Hepatocyte (in vitro differentiated cells): Measurements from ENCODE around the gene GMNN.
"Not testable (repeated sequence)": the region's sequence is repeated elsewhere in the genome, so short reads cannot be mapped to it uniquely, and the experiment has no call there.

ENCODE experiments used
- EZH2phosphoT487 ChIP-seq: fragments of 200-600 bp; sonication (generic); IDR thresholded peaks from one replicate; pipeline ENCODE4 v1.6.1; 2018; ENCODE audit warnings: antibody characterized with exemption, mild to moderate bottlenecking, low read depth, moderate library complexity; ENCODE audit not compliant: unreplicated experiment, severe bottlenecking
- TF ChIP-seq, protein P1 (sequence below): fragments of 200-600 bp; sonication (generic); IDR thresholded peaks from 2 replicates; pipeline ENCODE4 v1.5.1; 2016; ENCODE audit warnings: antibody characterized with exemption, mild to moderate bottlenecking; ENCODE audit not compliant: poor library complexity

- TF ChIP-seq, protein P1, sequence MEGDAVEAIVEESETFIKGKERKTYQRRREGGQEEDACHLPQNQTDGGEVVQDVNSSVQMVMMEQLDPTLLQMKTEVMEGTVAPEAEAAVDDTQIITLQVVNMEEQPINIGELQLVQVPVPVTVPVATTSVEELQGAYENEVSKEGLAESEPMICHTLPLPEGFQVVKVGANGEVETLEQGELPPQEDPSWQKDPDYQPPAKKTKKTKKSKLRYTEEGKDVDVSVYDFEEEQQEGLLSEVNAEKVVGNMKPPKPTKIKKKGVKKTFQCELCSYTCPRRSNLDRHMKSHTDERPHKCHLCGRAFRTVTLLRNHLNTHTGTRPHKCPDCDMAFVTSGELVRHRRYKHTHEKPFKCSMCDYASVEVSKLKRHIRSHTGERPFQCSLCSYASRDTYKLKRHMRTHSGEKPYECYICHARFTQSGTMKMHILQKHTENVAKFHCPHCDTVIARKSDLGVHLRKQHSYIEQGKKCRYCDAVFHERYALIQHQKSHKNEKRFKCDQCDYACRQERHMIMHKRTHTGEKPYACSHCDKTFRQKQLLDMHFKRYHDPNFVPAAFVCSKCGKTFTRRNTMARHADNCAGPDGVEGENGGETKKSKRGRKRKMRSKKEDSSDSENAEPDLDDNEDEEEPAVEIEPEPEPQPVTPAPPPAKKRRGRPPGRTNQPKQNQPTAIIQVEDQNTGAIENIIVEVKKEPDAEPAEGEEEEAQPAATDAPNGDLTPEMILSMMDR, result not testable (repeated sequence)
- not testable (repeated sequence) for TF ChIP-seq EZH2phosphoT487
Observed at GRCh38 chr6:24765968-24766367, 8.8 kb upstream of the GMNN start.
